CD4-positive, alpha-beta memory T cell (primary cell): Measurements from ENCODE around the gene ALG12. TPM values are rescaled to one million over a fixed set of nuclear protein-coding genes. Genes with fewer than 3 reads are reported as not detected.

Source experiments
- CTCF ChIA-PET: fragments of 350-600 bp; sonication (Branson Sonifier 250); formaldehyde crosslinking; loops from one replicate; lab custom pipeline; 2021; ENCODE audit warnings: inconsistent platforms; ENCODE audit not compliant: partially characterized antibody; lab: Charles Lee
- POLR2A ChIA-PET: fragments of 350-600 bp; sonication (Branson Sonifier 250); formaldehyde crosslinking; loops from one replicate; lab custom pipeline; 2021; ENCODE audit not compliant: partially characterized antibody; lab: Charles Lee
- DNase-seq, 5 donors: peaks; one replicate each; pipeline versions ENCODE4 v3.0.0 to v3.0.0-alpha.2; 2020 to 2022; ENCODE audit warnings: mixed read lengths in 1 of 5
- H3K27ac ChIP-seq: one replicate; pipeline ENCODE4 v1.7.0; 2013; ENCODE audit warnings: low read depth, low read length
- H3K27me3 ChIP-seq: 2 replicates; pipeline ENCODE4 v1.7.0; 2013; ENCODE audit warnings: mild to moderate bottlenecking, low read length, moderate library complexity; ENCODE audit not compliant: insufficient read depth
- H3K36me3 ChIP-seq: 2 replicates; pipeline ENCODE4 v1.7.0; 2013; ENCODE audit warnings: mild to moderate bottlenecking, low read length, moderate library complexity; ENCODE audit not compliant: insufficient read depth
- H3K4me1 ChIP-seq: 2 replicates; pipeline ENCODE4 v1.7.0; 2013; ENCODE audit warnings: mild to moderate bottlenecking, low read length, moderate library complexity; ENCODE audit not compliant: insufficient read depth
- H3K4me3 ChIP-seq, 2 donors: one replicate each; pipeline ENCODE4 v1.7.0; 2013; ENCODE audit warnings: low read length in 2 of 2, mild to moderate bottlenecking in 1 of 2
- H3K9me3 ChIP-seq, 2 donors: one replicate each; pipeline ENCODE4 v1.7.0; 2013; ENCODE audit warnings: low read length in 2 of 2, control low read depth in 1 of 2; ENCODE audit not compliant: control insufficient read depth in 1 of 2
- H3K27ac Mint-ChIP-seq, 7 donors: one replicate each; pipeline ENCODE4 v1.8.0; 2020 to 2021; ENCODE audit warnings: mixed read lengths in 7 of 7, mild to moderate bottlenecking in 6 of 7, inconsistent platforms in 3 of 7, moderate library complexity in 3 of 7
- H3K27me3 Mint-ChIP-seq, 2 donors: one replicate each; pipeline ENCODE4 v1.8.0; 2020 to 2021; ENCODE audit warnings: mixed read lengths in 2 of 2
- H3K36me3 Mint-ChIP-seq, 2 donors: one replicate each; pipeline ENCODE4 v1.8.0; 2020 to 2021; ENCODE audit warnings: mixed read lengths in 2 of 2, inconsistent platforms in 1 of 2, mild to moderate bottlenecking in 1 of 2
- H3K4me1 Mint-ChIP-seq, 4 donors: one replicate each; pipeline ENCODE4 v1.8.0; 2020 to 2021; ENCODE audit warnings: mixed read lengths in 4 of 4, mild to moderate bottlenecking in 1 of 4
- H3K4me3 Mint-ChIP-seq, 8 donors: one replicate each; pipeline ENCODE4 v1.8.0; 2020 to 2021; ENCODE audit warnings: mixed read lengths in 8 of 8, mild to moderate bottlenecking in 7 of 8, moderate library complexity in 6 of 8, inconsistent platforms in 3 of 8
- H3K9me3 Mint-ChIP-seq, 8 donors: one replicate each; pipeline ENCODE4 v1.8.0; 2020 to 2021; ENCODE audit warnings: mixed read lengths in 8 of 8, mild to moderate bottlenecking in 5 of 8, inconsistent platforms in 3 of 8, moderate library complexity in 1 of 8
- intact Hi-C: fragments of 100-400 bp; cut with micrococcal nuclease; formaldehyde crosslinking; loops from one replicate; pipeline ENCODE4 v1.15.1; 2023
- polyA plus RNA-seq, 2 donors: library from polyadenylated mRNA; unstranded; fragments of 300-500 nt; fragmentation: Illumina TruSeq; gene quantifications; one replicate each; pipeline ENCODE4 v1.2.3, GENCODE V29; 2021
- total RNA-seq, 2 experiments: library from RNA; stranded (reverse); gene quantifications; one replicate each; pipeline ENCODE4 v1.2.3, GENCODE V29; 2021

The ALG12 gene
- total and polyA plus RNA-seq, 4 experiments from 2014 or later = 16.9 to 27.2 (median 19.3) TPM

DNA sequence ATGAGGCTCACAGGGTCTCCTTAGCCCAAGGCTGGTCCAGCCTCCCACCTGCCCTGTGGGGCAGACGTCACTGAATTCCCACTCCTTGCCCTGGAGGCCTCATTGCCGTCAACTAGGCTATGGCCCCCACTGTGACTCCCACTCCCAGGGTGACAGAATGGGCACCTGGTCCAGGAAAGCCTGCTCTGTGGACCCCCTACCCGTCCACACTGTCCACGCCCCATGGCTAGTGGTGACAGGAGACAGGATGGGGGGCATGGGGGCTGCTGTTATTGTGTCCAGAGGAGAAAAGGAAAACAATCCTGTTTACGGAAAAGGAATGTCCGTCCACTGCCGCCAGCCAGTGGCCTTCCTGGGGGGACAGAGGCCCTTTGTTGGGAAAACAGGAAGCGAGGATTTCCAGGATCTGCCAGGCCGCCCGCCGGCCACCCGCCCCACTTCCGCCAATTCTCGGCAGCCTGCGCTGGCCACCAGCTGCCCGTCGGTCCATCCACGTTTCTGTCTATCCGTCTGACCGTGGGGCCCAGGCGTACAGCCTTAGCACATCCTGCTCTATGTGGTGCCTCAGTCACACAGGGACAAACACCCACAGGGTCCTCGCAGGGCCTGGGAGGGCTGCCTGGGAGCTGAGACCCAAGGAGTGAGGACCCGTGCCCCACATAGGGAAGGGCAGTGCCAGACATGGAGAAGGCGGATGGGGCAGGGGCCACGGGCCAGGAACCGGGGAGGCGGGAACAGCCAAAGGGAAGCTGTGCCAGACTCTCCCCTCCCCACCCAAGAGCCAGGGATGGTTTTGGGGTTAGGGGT, 19.7 kb upstream of the ALG12 start:
- Histone ChIP-seq H3K36me3 (no peaks in the 10 kb centered on the region), H3K4me3 (no peak overlapping the region), H3K4me1 (peaks cover 38% of the 10 kb centered on the region), H3K27me3 (no peaks in the 10 kb centered on the region), H3K27ac (peak overlapping the region; percentile 90), H3K9me3 (no peaks in the 10 kb centered on the region)
- Mint-ChIP-seq H3K4me1 (peaks cover 4 to 34% (median 11%) of the 10 kb centered on the region in 4 donors), H3K27ac (peak overlapping the region in 5 of 7 donors; percentile 32 to 90 (median 53)), H3K27me3 (no peaks in the 10 kb centered on the region), H3K9me3 (peaks cover 0 to 3% (median 0%) of the 10 kb centered on the region in 8 donors), H3K36me3 (no peaks in the 10 kb centered on the region), H3K4me3 (peak overlapping the region in 1 of 8 donors; percentile 31)
- CTCF ChIA-PET = no interaction called here
- POLR2A ChIA-PET = interaction anchor here (0.7 to 3.2 kb wide), 5 partner anchors 18 to 28 kb away, joined by 3 to 80 read pairs (median 8); partner anchors contain the start of gene PIM3
- peak in 1 of 5 donors; percentile 39 for DNase-seq
- intact Hi-C loops = loop anchor here (2.0 to 10.0 kb wide), 2 partner anchors 33 to 247 kb away; partner anchors contain the start of gene TRABD

- Mint-ChIP-seq H3K27ac (peak overlapping the region; percentile 88 to 95 (median 90)), H3K4me3 (peak overlapping the region; percentile 45 to 74 (median 66)), H3K9me3 (peaks cover 0 to 3% (median 0%) of the 10 kb centered on the region in 8 donors), H3K36me3 (no peaks in the 10 kb centered on the region), H3K4me1 (peaks cover 7 to 36% (median 14%) of the 10 kb centered on the region in 4 donors), H3K27me3 (no peaks in the 10 kb centered on the region)
- H3K27ac ChIP-seq = peak overlapping the region; percentile 90
- CTCF ChIA-PET = interaction anchor here (1.0 to 2.0 kb wide), 2 partner anchors 22 to 24 kb away, joined by 3 to 8 read pairs; partner anchors contain the start of gene PIM3
- DNase-seq = peak in 1 of 5 donors; percentile 39
- no peaks in the 10 kb centered on the region for H3K36me3 ChIP-seq
- H3K27me3 ChIP-seq = no peaks in the 10 kb centered on the region
- intact Hi-C loops = loop anchor here (1.0 to 10.0 kb wide), 4 partner anchors 19 to 248 kb away; partner anchors contain the start of genes ALG12, CRELD2, PIM3 and TRABD
- H3K4me3 ChIP-seq = no peak overlapping the region
- no peaks in the 10 kb centered on the region for H3K9me3 ChIP-seq
- H3K4me1 ChIP-seq = peaks cover 40% of the 10 kb centered on the region
- POLR2A ChIA-PET = interaction anchor here (0.6 to 3.2 kb wide), 11 partner anchors 7 to 306 kb away, joined by 3 to 80 read pairs (median 5); partner anchors contain the start of gene PIM3
Measured at GRCh38 chr22:49936973-49937757, 18.9 kb upstream of the ALG12 start.

GRCh38 chr22:49936018-49936972, 18.1 kb upstream of the ALG12 start:
- Mint-ChIP-seq H3K4me3 (peak overlapping the region; percentile 45 to 74 (median 68)), H3K4me1 (peaks cover 9 to 42% (median 17%) of the 10 kb centered on the region in 4 donors), H3K9me3 (peaks cover 0 to 3% (median 0%) of the 10 kb centered on the region in 8 donors), H3K27ac (peak overlapping the region; percentile 88 to 95 (median 90)), H3K36me3 (no peaks in the 10 kb centered on the region), H3K27me3 (no peaks in the 10 kb centered on the region)
- H3K27me3 ChIP-seq = no peaks in the 10 kb centered on the region
- H3K4me3 ChIP-seq = peak overlapping the region in 1 of 2 donors; percentile 18
- DNase-seq = peak; percentile 89 to 98 (median 91)
- no peaks in the 10 kb centered on the region for H3K9me3 ChIP-seq
- H3K4me1 ChIP-seq = peaks cover 46% of the 10 kb centered on the region
- CTCF ChIA-PET = interaction anchor here (0.8 to 2.0 kb wide), 3 partner anchors 23 to 48 kb away, joined by 3 to 8 read pairs (median 4); partner anchors contain the start of gene PIM3
- POLR2A ChIA-PET = interaction anchor here (0.6 to 3.2 kb wide), 14 partner anchors 8 to 108 kb away, joined by 3 to 80 read pairs (median 4); partner anchors contain the start of gene PIM3
- H3K27ac ChIP-seq = peak overlapping the region; percentile 90
- no peaks in the 10 kb centered on the region for H3K36me3 ChIP-seq
- intact Hi-C loops = loop anchor here (1.0 to 10.0 kb wide), 4 partner anchors 18 to 249 kb away; partner anchors contain the start of genes ALG12, CRELD2, PIM3 and TRABD

DNA sequence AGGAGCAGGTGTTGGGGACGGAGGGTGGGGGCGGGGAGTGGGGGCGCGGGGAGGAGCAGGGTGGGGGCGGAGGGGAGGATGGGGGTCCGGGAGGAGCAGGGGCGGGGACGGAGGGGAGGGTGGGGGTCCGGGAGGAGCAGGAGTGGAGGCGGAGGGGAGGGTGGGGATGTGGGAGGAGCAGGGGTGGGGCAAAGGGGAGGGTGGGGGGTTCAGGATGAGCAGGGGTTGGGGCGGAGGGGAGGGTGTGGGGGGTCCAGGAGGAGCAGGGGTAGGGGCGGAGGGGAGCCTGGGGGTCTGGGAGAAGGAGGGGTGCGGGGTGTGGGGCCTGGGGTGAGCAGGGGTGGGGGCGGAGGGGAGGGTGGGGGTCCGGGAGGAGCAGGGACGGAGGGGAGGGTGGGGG, 17.3 kb upstream of the ALG12 start:
- H3K4me1 ChIP-seq = peaks cover 53% of the 10 kb centered on the region
- intact Hi-C loops = loop anchor here (10.0 kb wide), 1 partner anchor 249 kb away; the partner anchor contains the start of gene TRABD
- peak overlapping the region in 5 of 8 donors; percentile 35 to 72 (median 60) for H3K4me3 Mint-ChIP-seq

GRCh38 chr22:49934891-49935557, 16.8 kb upstream of the ALG12 start:
- H3K36me3 ChIP-seq = no peaks in the 10 kb centered on the region
- ChIA-PET POLR2A (interaction anchor here (1.8 to 3.2 kb wide), 2 partner anchors 27 to 36 kb away, joined by 14 to 80 read pairs; partner anchors contain the start of gene PIM3), CTCF (no interaction called here)
- H3K4me1 ChIP-seq = peaks cover 58% of the 10 kb centered on the region
- intact Hi-C loops = loop anchor here (10.0 kb wide), 1 partner anchor 250 kb away; the partner anchor contains the start of gene TRABD
- Mint-ChIP-seq H3K27ac (peak overlapping the region in 6 of 7 donors; percentile 48 to 96 (median 63)), H3K4me3 (peak overlapping the region in 4 of 8 donors; percentile 6 to 72 (median 27)), H3K4me1 (peaks cover 14 to 49% (median 26%) of the 10 kb centered on the region in 4 donors), H3K36me3 (peaks cover 0 to 3% of the 10 kb centered on the region in 2 donors), H3K27me3 (no peaks in the 10 kb centered on the region), H3K9me3 (no peaks in the 10 kb centered on the region)
- H3K9me3 ChIP-seq = no peaks in the 10 kb centered on the region
- peak; percentile 77 to 86 (median 81) for DNase-seq
- H3K27me3 ChIP-seq = no peaks in the 10 kb centered on the region
- H3K4me3 ChIP-seq = peak overlapping the region in 1 of 2 donors; percentile 18
- H3K27ac ChIP-seq = peak overlapping the region; percentile 88

More for the DNA sequence above, 17.3 kb upstream of the ALG12 start:
- POLR2A ChIA-PET = interaction anchor here (0.8 to 3.2 kb wide), 12 partner anchors 9 to 95 kb away, joined by 3 to 80 read pairs (median 5); partner anchors contain the start of gene PIM3
- peak overlapping the region in 6 of 7 donors; percentile 48 to 90 (median 88) for H3K27ac Mint-ChIP-seq
- Histone ChIP-seq H3K27ac (peak overlapping the region; percentile 90), H3K9me3 (no peaks in the 10 kb centered on the region), H3K4me3 (no peak overlapping the region), H3K27me3 (no peaks in the 10 kb centered on the region), H3K36me3 (no peaks in the 10 kb centered on the region)
- CTCF ChIA-PET = interaction anchor here (0.8 to 2.0 kb wide), 2 partner anchors 26 to 49 kb away, joined by 4 to 8 read pairs; partner anchors contain the start of gene PIM3
- peaks cover 14 to 43% (median 23%) of the 10 kb centered on the region in 4 donors for H3K4me1 Mint-ChIP-seq
- DNase-seq = no peak
- H3K9me3 Mint-ChIP-seq = no peaks in the 10 kb centered on the region
- H3K36me3 Mint-ChIP-seq = peaks cover 0 to 3% of the 10 kb centered on the region in 2 donors
- H3K27me3 Mint-ChIP-seq = no peaks in the 10 kb centered on the region
